HepG2 (cell line): Measurements from ENCODE around the gene NAALADL1. TPM values are rescaled to one million over a fixed set of nuclear protein-coding genes. Genes with fewer than 3 reads are reported as not detected.

Experiments used
- CCAR2 ChIP-seq: fragments of 200-400 bp; formaldehyde crosslinking; optimal IDR thresholded peaks from 2 replicates; pipeline ENCODE3; 2018; ENCODE audit warnings: low read depth, mild to moderate bottlenecking, low read length, moderate library complexity
- CREB3 ChIP-seq: sonication (generic); formaldehyde crosslinking; IDR thresholded peaks from 2 replicates; pipeline ENCODE4 v1.5.0; 2020; ENCODE audit warnings: missing genetic modification reagents
- GATA4 ChIP-seq: sonication (generic); IDR thresholded peaks from 2 replicates; pipeline ENCODE4 v1.6.1; 2016; ENCODE audit warnings: antibody characterized with exemption, low read depth, borderline replicate concordance
- HDAC2 ChIP-seq: sonication (generic); formaldehyde crosslinking; IDR thresholded peaks from 2 replicates; pipeline ENCODE4 v1.4.0; 2020; ENCODE audit warnings: missing genetic modification reagents
- HNF4G ChIP-seq, 2 experiments: sonication (generic) in 1 of 2; formaldehyde crosslinking in 1 of 2; IDR thresholded peaks; 2 replicates each; pipeline versions ENCODE4 v1.4.0 to v1.6.1; 2011 to 2020; ENCODE audit warnings: borderline replicate concordance in 2 of 2, low read depth in 2 of 2, mild to moderate bottlenecking in 2 of 2, low read length in 1 of 2, missing genetic modification reagents in 1 of 2, moderate library complexity in 1 of 2
- MBD4 ChIP-seq: IDR thresholded peaks from 2 replicates; pipeline ENCODE4 v1.6.1; 2012; ENCODE audit warnings: low read length, inconsistent platforms, borderline replicate concordance
- RARG ChIP-seq: sonication (generic); formaldehyde crosslinking; IDR thresholded peaks from 2 replicates; pipeline ENCODE4 v1.4.0; 2020; ENCODE audit warnings: low read depth, mild to moderate bottlenecking, missing genetic modification reagents
- RXRB ChIP-seq: IDR thresholded peaks from 2 replicates; pipeline ENCODE4 v1.6.1; 2016; ENCODE audit warnings: borderline replicate concordance, missing genetic modification reagents, missing compliant biosample characterization
- SPEN ChIP-seq: sonication (generic); formaldehyde crosslinking; IDR thresholded peaks from 2 replicates; pipeline ENCODE4 v1.5.1; 2020; ENCODE audit warnings: low read depth, mild to moderate bottlenecking, missing genetic modification reagents
- TOPORS ChIP-seq: sonication (generic); formaldehyde crosslinking; IDR thresholded peaks from 2 replicates; pipeline ENCODE4 v1.8.0; 2023; ENCODE audit warnings: mild to moderate bottlenecking, missing genetic modification reagents
- ZFX ChIP-seq: sonication (generic); formaldehyde crosslinking; IDR thresholded peaks from 2 replicates; pipeline ENCODE4 v1.4.0; 2020; ENCODE audit warnings: mild to moderate bottlenecking, low read depth, missing genetic modification reagents, moderate library complexity
- ZNF142 ChIP-seq: sonication (generic); formaldehyde crosslinking; IDR thresholded peaks from 2 replicates; pipeline ENCODE4 v1.4.0; 2020; ENCODE audit warnings: missing genetic modification reagents
- ZNF232 ChIP-seq: sonication (generic); formaldehyde crosslinking; IDR thresholded peaks from 2 replicates; pipeline ENCODE4 v1.4.0; 2020; ENCODE audit warnings: missing genetic modification reagents, borderline replicate concordance
- ZNF432 ChIP-seq: sonication (generic); formaldehyde crosslinking; IDR thresholded peaks from 2 replicates; pipeline ENCODE4 v1.5.0; 2020; ENCODE audit warnings: missing genetic modification reagents, mild to moderate bottlenecking, borderline replicate concordance
- ZNF496 ChIP-seq: sonication (generic); formaldehyde crosslinking; IDR thresholded peaks from 2 replicates; pipeline ENCODE4 v1.8.1; 2023; ENCODE audit warnings: mild to moderate bottlenecking, moderate library complexity, missing genetic modification reagents; ENCODE audit not compliant: insufficient replicate concordance
- polyA plus RNA-seq, 8 experiments: library from polyadenylated mRNA; depleted of rRNA in 3 of 8; stranded (reverse) in 7 of 8; unstranded in 1 of 8; fragments of >200 nt; fragmentation: Illumina TruSeq in 4 of 8; extraction: Trizol in 4 of 8; gene quantifications; 2 replicates each; pipeline versions ENCODE4 v1.2.1 to v1.2.3, GENCODE V29; 2011 to 2016; ENCODE audit warnings: low read depth in 4 of 8, missing spikeins in 1 of 8, mixed read lengths in 1 of 8; ENCODE audit not compliant: insufficient read depth in 1 of 8
- total RNA-seq, 5 experiments: library from RNA; depleted of rRNA; stranded (reverse); fragments of >200 nt; fragmentation: Illumina TruSeq; extraction: Trizol; gene quantifications; 2 replicates each; pipeline ENCODE4 v1.2.3, GENCODE V29; 2016; ENCODE audit warnings: low read depth in 1 of 5
- TF ChIP-seq, protein P1 (sequence below): sonication (generic); formaldehyde crosslinking; IDR thresholded peaks from 2 replicates; pipeline ENCODE4 v1.4.0; 2020; ENCODE audit warnings: mild to moderate bottlenecking, missing genetic modification reagents, borderline replicate concordance

Gene NAALADL1
- total and polyA plus RNA-seq, 2 of the 13 experiments (the other 11 are each of a cell fraction or from before 2014, with no cell fraction given): 9.3 to 33.9 TPM

- peak; percentile 92; the same call in 1 of the 2 replicates for TF ChIP-seq HDAC2 (CRISPR knock-in tag)
- peak; percentile 75 for TF ChIP-seq RXRB (CRISPR knock-in tag)
- TF ChIP-seq MBD4: no peak
- TF ChIP-seq HNF4G (IDR thresholded peaks at IDR 0.05; ENCODE audit: borderline replicate concordance, low read depth, low read length): peak; percentile 72; the same call in 1 of the 2 replicates
- no peak for TF ChIP-seq HNF4G (CRISPR knock-in tag; IDR thresholded peaks at IDR 0.05; ENCODE audit: borderline replicate concordance, low read depth)
- TF ChIP-seq ZFX (CRISPR knock-in tag): peak; percentile 94
- TF ChIP-seq TOPORS: no peak
- no peak for TF ChIP-seq ZNF496
- peak; percentile 91; the same call in 1 of the 2 replicates for TF ChIP-seq SPEN
- TF ChIP-seq ZNF232 (CRISPR knock-in tag): peak; percentile 59; the same call in 1 of the 2 replicates
- peak; percentile 93 for TF ChIP-seq CCAR2
- TF ChIP-seq ZNF432 (CRISPR knock-in tag): no peak
- TF ChIP-seq ZNF142 (CRISPR knock-in tag): 0 out of 2 replicates have a peak, but pooled peaks have one; percentile 40
- TF ChIP-seq GATA4: peak; percentile 62; the same call in 1 of the 2 replicates
- no peak; the same call in 1 of the 2 replicates for TF ChIP-seq RARG
- TF ChIP-seq, protein P1, sequence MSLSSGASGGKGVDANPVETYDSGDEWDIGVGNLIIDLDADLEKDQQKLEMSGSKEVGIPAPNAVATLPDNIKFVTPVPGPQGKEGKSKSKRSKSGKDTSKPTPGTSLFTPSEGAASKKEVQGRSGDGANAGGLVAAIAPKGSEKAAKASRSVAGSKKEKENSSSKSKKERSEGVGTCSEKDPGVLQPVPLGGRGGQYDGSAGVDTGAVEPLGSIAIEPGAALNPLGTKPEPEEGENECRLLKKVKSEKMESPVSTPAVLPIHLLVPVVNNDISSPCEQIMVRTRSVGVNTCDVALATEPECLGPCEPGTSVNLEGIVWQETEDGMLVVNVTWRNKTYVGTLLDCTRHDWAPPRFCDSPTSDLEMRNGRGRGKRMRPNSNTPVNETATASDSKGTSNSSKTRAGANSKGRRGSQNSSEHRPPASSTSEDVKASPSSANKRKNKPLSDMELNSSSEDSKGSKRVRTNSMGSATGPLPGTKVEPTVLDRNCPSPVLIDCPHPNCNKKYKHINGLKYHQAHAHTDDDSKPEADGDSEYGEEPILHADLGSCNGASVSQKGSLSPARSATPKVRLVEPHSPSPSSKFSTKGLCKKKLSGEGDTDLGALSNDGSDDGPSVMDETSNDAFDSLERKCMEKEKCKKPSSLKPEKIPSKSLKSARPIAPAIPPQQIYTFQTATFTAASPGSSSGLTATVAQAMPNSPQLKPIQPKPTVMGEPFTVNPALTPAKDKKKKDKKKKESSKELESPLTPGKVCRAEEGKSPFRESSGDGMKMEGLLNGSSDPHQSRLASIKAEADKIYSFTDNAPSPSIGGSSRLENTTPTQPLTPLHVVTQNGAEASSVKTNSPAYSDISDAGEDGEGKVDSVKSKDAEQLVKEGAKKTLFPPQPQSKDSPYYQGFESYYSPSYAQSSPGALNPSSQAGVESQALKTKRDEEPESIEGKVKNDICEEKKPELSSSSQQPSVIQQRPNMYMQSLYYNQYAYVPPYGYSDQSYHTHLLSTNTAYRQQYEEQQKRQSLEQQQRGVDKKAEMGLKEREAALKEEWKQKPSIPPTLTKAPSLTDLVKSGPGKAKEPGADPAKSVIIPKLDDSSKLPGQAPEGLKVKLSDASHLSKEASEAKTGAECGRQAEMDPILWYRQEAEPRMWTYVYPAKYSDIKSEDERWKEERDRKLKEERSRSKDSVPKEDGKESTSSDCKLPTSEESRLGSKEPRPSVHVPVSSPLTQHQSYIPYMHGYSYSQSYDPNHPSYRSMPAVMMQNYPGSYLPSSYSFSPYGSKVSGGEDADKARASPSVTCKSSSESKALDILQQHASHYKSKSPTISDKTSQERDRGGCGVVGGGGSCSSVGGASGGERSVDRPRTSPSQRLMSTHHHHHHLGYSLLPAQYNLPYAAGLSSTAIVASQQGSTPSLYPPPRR (CRISPR knock-in tag): peak; percentile 45; the same call in 1 of the 2 replicates
- no peak for TF ChIP-seq CREB3 (CRISPR knock-in tag)
These were observed 37.8 kb upstream of the NAALADL1 start, which contains the start of gene VPS51 (continued) for GRCh38 chr11:65095974-65096806.
